ENCODE results near the gene AGBL4. TPM values are rescaled to one million over a fixed set of nuclear protein-coding genes. Genes with fewer than 3 reads are reported as not detected.
"Not testable (repeated sequence)": the region's sequence is repeated elsewhere in the genome, so short reads cannot be mapped to it uniquely, and the experiment has no call there.

AGBL4 gene
- total RNA-seq, 3 donors from 2014 or later: 1.3 to 1.9 (median 1.8) TPM

DNA sequence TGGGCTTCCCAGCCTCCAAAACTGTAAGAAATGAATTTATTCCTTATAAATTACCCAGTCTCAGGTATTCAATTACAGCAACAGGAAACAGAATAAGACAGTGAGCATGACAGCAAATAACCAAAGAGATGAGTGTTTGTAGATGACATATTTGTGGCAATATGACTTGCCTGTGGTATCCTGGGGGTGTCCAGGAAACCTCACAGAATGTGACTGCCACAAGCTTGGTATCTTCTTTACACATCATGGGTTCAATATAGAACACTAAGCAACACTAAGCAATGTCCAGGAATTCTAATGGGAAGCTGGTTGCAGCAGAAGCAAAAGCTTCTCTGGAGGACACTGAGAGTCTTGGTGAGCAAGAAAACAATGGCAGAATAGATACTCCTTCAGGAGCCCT lies 1010.7 kb downstream of the AGBL4 start:
- intact Hi-C loops (cut with DNase I; ENCODE audit: low total_unique reads): no loop called here
- Histone ChIP-seq H3K4me3 (no peak overlapping the region), H3K27me3 (no peaks in the 10 kb centered on the region), H3K27ac (no peak overlapping the region), H3K4me1 (no peaks in the 10 kb centered on the region), H3K9me3 (no peaks in the 10 kb centered on the region), H3K36me3 (no peaks in the 10 kb centered on the region)
- TF ChIP-seq, protein P1, sequence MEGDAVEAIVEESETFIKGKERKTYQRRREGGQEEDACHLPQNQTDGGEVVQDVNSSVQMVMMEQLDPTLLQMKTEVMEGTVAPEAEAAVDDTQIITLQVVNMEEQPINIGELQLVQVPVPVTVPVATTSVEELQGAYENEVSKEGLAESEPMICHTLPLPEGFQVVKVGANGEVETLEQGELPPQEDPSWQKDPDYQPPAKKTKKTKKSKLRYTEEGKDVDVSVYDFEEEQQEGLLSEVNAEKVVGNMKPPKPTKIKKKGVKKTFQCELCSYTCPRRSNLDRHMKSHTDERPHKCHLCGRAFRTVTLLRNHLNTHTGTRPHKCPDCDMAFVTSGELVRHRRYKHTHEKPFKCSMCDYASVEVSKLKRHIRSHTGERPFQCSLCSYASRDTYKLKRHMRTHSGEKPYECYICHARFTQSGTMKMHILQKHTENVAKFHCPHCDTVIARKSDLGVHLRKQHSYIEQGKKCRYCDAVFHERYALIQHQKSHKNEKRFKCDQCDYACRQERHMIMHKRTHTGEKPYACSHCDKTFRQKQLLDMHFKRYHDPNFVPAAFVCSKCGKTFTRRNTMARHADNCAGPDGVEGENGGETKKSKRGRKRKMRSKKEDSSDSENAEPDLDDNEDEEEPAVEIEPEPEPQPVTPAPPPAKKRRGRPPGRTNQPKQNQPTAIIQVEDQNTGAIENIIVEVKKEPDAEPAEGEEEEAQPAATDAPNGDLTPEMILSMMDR (IDR thresholded peaks at IDR 0.05): no peak
- TF ChIP-seq POLR2AphosphoS5 (IDR thresholded peaks at IDR 0.05): no peak
- no peak for TF ChIP-seq POLR2A (IDR thresholded peaks at IDR 0.05)
- no peak for DNase-seq (ENCODE audit: low spot score in 2 of 2)

DNA sequence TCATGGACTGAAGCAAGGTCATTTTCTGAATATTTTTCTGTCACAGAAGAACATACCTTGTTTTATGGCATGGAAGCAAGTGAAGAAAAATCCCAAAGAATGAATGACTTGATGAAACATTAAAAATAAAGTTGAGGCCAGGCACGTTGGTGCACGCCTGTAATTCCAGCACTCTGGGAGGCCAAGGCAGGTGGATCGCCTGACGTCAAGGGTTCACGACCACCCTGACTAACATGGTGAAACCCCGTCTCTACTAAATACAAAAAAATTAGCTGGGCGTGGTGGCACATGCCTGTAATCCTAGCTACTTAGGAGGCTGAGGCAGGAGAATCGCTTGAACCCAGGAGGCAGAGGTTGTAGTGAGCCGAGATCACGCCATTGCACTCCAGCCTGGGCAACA lies 1020.8 kb downstream of the AGBL4 start:
- H3K27me3 ChIP-seq; H3K27ac ChIP-seq; H3K36me3 ChIP-seq; DNase-seq (ENCODE audit: low spot score in 2 of 2); H3K9me3 ChIP-seq; H3K4me3 ChIP-seq; intact Hi-C loops (cut with DNase I; ENCODE audit: low total_unique reads); H3K4me1 ChIP-seq: not testable (repeated sequence)

DNA sequence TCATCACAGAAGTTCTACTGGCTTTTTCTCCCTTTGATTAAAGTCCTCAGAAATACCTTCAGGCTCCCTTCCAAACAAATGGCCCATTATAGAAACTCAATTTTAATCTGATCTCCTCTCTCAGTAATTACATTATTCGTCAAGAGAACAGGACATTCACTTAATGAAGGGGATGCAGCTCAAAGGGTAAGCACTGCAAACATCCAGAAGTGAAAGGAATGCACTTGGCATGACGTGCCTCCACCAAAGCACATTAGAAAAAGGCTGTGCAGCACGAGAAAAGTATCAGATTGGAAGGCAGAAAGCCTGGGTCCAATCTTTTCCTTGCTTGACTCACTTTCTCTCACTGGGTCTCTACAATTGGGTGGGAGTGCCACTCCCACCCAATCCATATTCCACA lies 1024.4 kb downstream of the AGBL4 start:
- Histone ChIP-seq H3K27me3 (no peaks in the 10 kb centered on the region), H3K27ac (no peak overlapping the region), H3K9me3 (no peaks in the 10 kb centered on the region), H3K36me3 (no peaks in the 10 kb centered on the region), H3K4me1 (no peaks in the 10 kb centered on the region), H3K4me3 (no peak overlapping the region)
- DNase-seq (ENCODE audit: low spot score in 2 of 2): no peak
- intact Hi-C loops (cut with DNase I; ENCODE audit: low total_unique reads): no loop called here
- TF ChIP-seq, protein P1 (IDR thresholded peaks at IDR 0.05): no peak
- TF ChIP-seq POLR2AphosphoS5 (IDR thresholded peaks at IDR 0.05) (no peak), POLR2A (IDR thresholded peaks at IDR 0.05) (no peak)

GRCh38 chr1:48996311-48996710 lies 1027.4 kb downstream of the AGBL4 start:
- TF ChIP-seq, protein P1 (IDR thresholded peaks at IDR 0.05): no peak
- no peak for TF ChIP-seq POLR2A (IDR thresholded peaks at IDR 0.05)
- TF ChIP-seq POLR2AphosphoS5 (IDR thresholded peaks at IDR 0.05): no peak
- H3K4me1 ChIP-seq: no peaks in the 10 kb centered on the region
- no peaks in the 10 kb centered on the region for H3K36me3 ChIP-seq
- no peak overlapping the region for H3K4me3 ChIP-seq
- H3K27me3 ChIP-seq: no peaks in the 10 kb centered on the region
- peaks cover 9 to 20% of the 10 kb centered on the region in 2 donors for H3K9me3 ChIP-seq
- intact Hi-C loops (cut with DNase I; ENCODE audit: low total_unique reads): no loop called here
- DNase-seq (ENCODE audit: low spot score in 2 of 2): no peak
- no peak overlapping the region for H3K27ac ChIP-seq

DNA sequence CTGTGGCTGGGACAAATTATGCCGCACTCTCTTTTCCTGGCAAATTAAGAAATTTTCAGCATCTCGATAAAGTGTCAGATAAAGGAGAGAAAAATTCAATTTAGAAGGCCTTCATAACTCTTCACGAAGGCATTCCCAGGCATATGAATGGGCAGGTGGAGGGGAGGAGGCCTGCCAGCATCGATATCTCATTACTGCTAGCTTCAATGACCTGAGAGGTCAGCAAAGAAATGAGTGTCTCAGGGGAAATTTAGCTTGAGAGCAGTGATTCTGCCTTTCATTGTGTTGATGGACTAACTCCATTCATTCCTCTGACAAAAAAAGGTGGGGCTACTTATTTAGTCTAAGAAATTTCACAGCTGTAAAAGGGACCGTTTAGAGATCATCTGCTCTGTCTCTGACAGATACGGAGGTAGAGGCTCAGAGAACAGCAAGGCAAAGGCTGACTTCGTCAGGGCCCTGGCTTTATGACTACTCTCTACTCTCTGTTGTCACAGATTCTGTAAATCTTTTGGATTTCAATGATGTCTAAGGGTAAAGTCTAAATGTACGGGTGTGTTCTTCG lies 1035.0 kb downstream of the AGBL4 start:
- Histone ChIP-seq H3K27me3 (no peaks in the 10 kb centered on the region), H3K4me3 (no peak overlapping the region), H3K36me3 (no peaks in the 10 kb centered on the region), H3K4me1 (no peaks in the 10 kb centered on the region), H3K27ac (no peak overlapping the region), H3K9me3 (peaks cover 9 to 23% of the 10 kb centered on the region in 2 donors)
- no peak for DNase-seq (ENCODE audit: low spot score in 2 of 2)
- intact Hi-C loops (cut with DNase I; ENCODE audit: low total_unique reads): loop anchor here (10.0 kb wide), 1 partner anchor 1376 kb away; no protein-coding TSS in a partner anchor
- TF ChIP-seq, protein P1 (IDR thresholded peaks at IDR 0.05): no peak
- no peak for TF ChIP-seq POLR2A (IDR thresholded peaks at IDR 0.05)
- no peak for TF ChIP-seq POLR2AphosphoS5 (IDR thresholded peaks at IDR 0.05)

- no peaks in the 10 kb centered on the region for H3K4me1 ChIP-seq
Measured at GRCh38 chr1:48979940-48980339, 1043.8 kb downstream of the AGBL4 start.

More at GRCh38 chr1:48979940-48980339, 1043.8 kb downstream of the AGBL4 start:
- no peaks in the 10 kb centered on the region for H3K9me3 ChIP-seq
- TF ChIP-seq POLR2AphosphoS5 (IDR thresholded peaks at IDR 0.05): no peak
- no peak for TF ChIP-seq POLR2A (IDR thresholded peaks at IDR 0.05)
- TF ChIP-seq, protein P1 (IDR thresholded peaks at IDR 0.05): no peak
- no peak for DNase-seq (ENCODE audit: low spot score in 2 of 2)
- intact Hi-C loops (cut with DNase I; ENCODE audit: low total_unique reads): loop anchor here (10.0 kb wide), 1 partner anchor 1385 kb away; no protein-coding TSS in a partner anchor
- H3K36me3 ChIP-seq: no peaks in the 10 kb centered on the region
- H3K27me3 ChIP-seq: no peaks in the 10 kb centered on the region
- no peak overlapping the region for H3K27ac ChIP-seq
- no peak overlapping the region for H3K4me3 ChIP-seq

Measured in breast epithelium (tissue), 4 donors.